Endothelial cell of hepatic sinusoid (primary cell): ENCODE measurements around the gene CPVL.

Experiments
- in situ Hi-C: cut with HindIII; loops from 2 replicates; pipeline ENCODE4 v1.10.0; 2017; ENCODE audit warnings: low sequenced_read_pairs

The CPVL gene

DNA sequence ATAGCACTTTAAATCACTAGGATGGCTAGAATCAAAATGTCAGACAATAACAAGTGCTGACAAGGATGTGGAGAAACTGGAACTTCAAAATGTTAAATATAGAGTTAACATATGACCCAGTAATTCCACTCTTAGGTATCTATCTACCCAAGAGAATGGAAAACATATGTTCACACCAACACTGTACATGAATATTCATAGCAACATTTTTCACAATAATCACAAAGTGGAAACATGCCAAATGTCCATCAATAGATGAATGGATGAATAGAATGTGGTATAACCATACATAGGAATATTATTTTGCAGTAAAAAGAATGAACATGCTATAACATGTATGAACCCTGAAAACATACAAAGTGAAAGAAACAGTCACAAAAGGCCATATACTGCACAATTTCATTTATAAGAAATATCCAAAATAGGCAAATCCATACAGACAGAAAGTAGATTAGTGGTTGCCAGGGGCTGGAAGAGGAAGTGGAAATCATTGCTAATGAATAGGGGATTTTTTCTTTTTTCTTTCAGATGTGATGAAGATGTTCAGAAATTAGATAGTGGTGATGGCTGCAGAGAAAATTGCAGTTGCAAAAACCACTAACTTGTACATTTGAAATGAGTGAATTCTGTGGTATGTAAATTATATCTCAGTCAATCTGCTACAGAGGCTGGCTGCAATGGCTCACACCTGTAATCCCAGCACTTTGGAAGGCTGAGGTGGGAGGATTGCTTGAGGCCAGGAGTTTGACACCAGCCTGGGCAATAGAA, 93.0 kb downstream of the CPVL start:
- in situ Hi-C loops: no loop called here

- in situ Hi-C loops: no loop called here
Measured at GRCh38 chr7:29046978-29047377, 99.4 kb downstream of the CPVL start.

- in situ Hi-C loops: no loop called here
Measured at GRCh38 chr7:29045258-29046086, 100.9 kb downstream of the CPVL start.

- in situ Hi-C loops: no loop called here
Measured at GRCh38 chr7:29044554-29044953, 101.8 kb downstream of the CPVL start.

- in situ Hi-C loops: no loop called here
Measured at GRCh38 chr7:29043576-29043975, 102.8 kb downstream of the CPVL start.

GRCh38 chr7:29042824-29043231, 103.5 kb downstream of the CPVL start:
- in situ Hi-C loops: no loop called here

DNA sequence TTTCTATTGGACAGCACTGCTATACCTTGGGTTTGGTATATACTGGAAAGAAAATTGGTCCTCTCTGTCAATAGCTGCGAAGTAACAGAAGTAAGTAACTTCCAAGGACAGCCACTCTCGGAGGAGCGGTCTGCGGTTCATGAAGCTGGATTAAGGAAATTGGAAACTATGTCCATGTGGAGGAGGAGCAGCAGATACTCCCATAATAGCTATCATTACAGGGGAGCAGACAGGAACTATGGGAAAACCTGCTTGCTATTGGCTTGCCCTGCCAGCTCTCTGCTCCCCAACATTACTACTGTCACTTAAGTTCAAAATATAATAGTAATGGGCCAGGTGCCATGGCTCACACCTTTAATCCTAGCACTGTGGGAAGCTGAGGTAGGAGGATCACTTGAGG, 104.3 kb downstream of the CPVL start:
- in situ Hi-C loops: no loop called here

- in situ Hi-C loops: no loop called here
Measured at GRCh38 chr7:29040579-29040925, 105.8 kb downstream of the CPVL start.

GRCh38 chr7:29039821-29040578, 106.3 kb downstream of the CPVL start:
- in situ Hi-C loops: no loop called here

DNA sequence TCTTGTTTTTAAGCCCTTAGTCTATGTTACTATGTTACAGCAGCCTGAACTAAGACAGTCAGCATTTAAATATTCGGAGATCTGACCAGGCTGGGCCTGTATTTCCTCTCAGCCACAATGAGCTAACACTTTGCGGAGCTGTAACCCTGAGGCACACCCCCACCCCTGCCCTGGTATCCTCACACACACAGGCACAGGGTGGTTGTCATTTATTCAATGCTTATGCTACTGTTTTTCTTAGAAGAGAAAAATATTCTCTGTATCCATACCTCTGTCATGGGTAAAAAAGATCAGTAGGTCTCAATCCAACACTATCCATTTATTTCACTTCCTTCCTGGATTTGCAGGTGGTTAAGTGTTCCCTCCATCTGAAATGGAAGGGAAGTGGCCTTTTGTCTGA, 107.9 kb downstream of the CPVL start:
- in situ Hi-C loops: no loop called here

GRCh38 chr7:29035044-29035740, 111.1 kb downstream of the CPVL start:
- in situ Hi-C loops: no loop called here

GRCh38 chr7:29033584-29033983, 112.8 kb downstream of the CPVL start:
- in situ Hi-C loops: no loop called here

GRCh38 chr7:29032146-29032545, 114.2 kb downstream of the CPVL start:
- in situ Hi-C loops: no loop called here

DNA sequence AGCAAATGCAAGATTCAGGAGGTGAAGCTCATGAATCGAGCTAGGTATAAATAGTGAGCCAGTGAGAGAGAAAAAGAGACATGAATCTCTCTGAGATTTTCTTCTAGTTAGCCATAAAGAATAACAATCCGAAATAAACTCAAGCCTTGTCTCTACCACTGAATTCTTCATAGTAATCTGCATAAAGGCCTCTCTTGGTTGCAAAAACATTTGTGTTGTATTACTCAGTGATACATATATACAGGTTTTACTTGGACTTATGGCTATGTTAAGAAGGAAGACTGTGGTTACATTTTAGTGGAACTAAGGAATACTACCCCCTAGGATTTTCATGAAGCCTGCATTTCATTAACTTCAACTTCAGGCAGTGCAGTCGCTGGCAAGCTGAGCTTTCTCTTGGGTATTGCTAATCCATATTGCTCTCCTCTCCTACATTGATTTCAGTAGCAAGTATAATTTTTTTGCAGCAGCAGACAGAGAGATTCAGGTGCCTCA, 115.5 kb downstream of the CPVL start:
- in situ Hi-C loops: no loop called here

DNA sequence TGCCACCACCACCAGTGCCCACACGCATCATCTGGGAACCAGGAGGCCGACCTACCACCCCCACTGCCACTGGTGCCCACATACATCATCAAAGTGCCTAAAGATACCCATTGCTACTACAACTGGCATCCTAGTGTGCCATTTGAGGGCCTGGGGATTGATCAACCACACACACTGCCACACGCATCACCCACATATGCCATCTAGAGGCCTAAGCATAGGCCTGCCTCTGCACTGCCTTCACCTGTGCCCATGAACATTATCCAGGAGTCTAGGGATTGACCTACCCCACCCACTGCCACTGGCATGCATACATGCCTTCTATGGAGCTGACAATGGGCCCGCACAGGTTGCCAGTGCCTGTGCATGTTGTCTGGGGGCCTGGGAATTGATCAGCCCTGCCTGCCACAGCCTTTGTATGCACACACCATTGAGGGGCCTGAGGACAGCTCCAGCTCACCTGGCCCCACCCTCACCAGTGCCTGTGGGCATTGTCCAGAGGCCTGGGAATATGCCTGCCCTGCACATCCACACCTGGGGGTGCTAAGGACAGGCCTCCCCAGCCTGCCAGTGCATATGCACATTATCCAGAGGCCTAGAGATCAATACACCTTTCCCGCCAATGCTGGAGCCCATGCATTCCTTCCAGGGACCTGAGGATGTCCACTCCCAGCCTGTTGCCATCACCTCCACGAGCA, 123.9 kb downstream of the CPVL start:
- in situ Hi-C loops: no loop called here

DNA sequence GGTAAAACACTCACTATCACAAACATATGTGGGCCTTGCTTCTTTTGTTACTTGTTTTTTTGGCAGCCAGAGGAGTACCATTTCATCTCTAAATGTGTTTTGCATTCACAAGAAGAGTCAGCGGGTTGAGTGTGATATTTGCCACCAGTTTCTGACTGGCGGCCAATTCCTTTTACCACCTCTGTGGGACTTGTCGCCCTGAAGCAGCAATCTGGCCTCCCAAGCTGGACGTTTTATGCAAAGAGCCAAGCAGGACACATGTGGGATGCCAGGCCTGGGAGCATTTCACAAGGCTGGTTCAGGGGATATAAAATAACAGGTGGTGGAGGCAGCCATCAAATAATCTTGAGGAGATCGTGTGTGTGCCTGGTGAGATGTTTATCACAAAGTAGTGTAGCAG, 126.4 kb downstream of the CPVL start:
- in situ Hi-C loops: no loop called here

- in situ Hi-C loops: no loop called here
Measured at GRCh38 chr7:29019387-29019786, 127.0 kb downstream of the CPVL start.

GRCh38 chr7:29017713-29018112, 128.6 kb downstream of the CPVL start:
- in situ Hi-C loops: no loop called here

- in situ Hi-C loops: no loop called here
Measured at GRCh38 chr7:29014725-29015124, 131.6 kb downstream of the CPVL start.

- in situ Hi-C loops: no loop called here
Measured at GRCh38 chr7:29013931-29014330, 132.4 kb downstream of the CPVL start.
